GM23338 (cell line): ENCODE results near the gene CYP3A5.

Source experiments
- CREB1 ChIP-seq: fragments of 250-450 bp; sonication (Bioruptor Pico); IDR thresholded peaks from 2 replicates; pipeline ENCODE4 v1.5.0; 2020; ENCODE audit warnings: low read depth, mild to moderate bottlenecking, moderate library complexity
- EZH2 ChIP-seq: fragments of 200-600 bp; sonication (generic); IDR thresholded peaks from one replicate; pipeline ENCODE4 v1.8.0; 2017; ENCODE audit warnings: antibody characterized with exemption, mild to moderate bottlenecking, low read depth; ENCODE audit not compliant: unreplicated experiment
- EZH2phosphoT487 ChIP-seq: fragments of 200-600 bp; sonication (generic); IDR thresholded peaks from one replicate; pipeline ENCODE4 v1.8.1; 2018; ENCODE audit warnings: antibody characterized with exemption; ENCODE audit not compliant: unreplicated experiment
- POLR2AphosphoS5 ChIP-seq: IDR thresholded peaks from 2 replicates; pipeline ENCODE4 v1.6.1; 2016; ENCODE audit warnings: antibody characterized with exemption, low read depth
- ZNF331 ChIP-seq: fragments of 250-450 bp; sonication (Bioruptor Pico); IDR thresholded peaks from 2 replicates; pipeline ENCODE4 v1.5.0; 2020; ENCODE audit warnings: low read depth, mild to moderate bottlenecking, moderate library complexity
- TF ChIP-seq, protein P1 (sequence below), 2 experiments: fragments of 200-600 bp in 1 of 2; sonication (generic) in 1 of 2; conservative IDR thresholded peaks; 2 replicates each; pipeline versions ENCODE4 v1.5.1 to v1.6.1; 2016 to 2017; ENCODE audit warnings: antibody characterized with exemption in 2 of 2, low read depth in 2 of 2, mild to moderate bottlenecking in 2 of 2, moderate library complexity in 1 of 2
- TF ChIP-seq, protein P2 (sequence below): IDR thresholded peaks from one replicate; pipeline ENCODE4 v1.6.1; 2018; ENCODE audit warnings: antibody characterized with exemption; ENCODE audit not compliant: unreplicated experiment
- TF ChIP-seq, protein P3 (sequence below): fragments of 250-450 bp; sonication (Bioruptor Pico); IDR thresholded peaks from 2 replicates; pipeline ENCODE4 v1.5.0; 2020; ENCODE audit warnings: mild to moderate bottlenecking, moderate library complexity

DNA sequence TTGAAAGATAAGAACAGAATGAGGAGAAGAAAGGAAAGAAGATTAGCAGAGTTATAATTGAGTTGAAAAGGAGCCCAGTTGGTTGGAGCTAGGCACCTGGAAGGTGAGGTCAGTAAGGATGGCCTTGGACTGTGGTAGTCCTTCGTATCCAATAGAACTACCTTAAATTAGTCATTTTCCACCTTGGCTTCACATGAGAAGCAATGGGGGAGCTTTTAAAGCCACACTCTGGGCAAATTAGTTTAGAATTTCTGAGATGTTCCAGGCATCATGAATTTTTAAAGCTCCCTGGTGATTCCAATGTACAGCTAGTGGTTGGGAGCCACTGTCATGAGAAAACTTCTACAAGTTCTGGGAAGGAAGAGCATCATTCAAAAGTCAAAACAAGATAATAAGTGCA, 27.3 kb upstream of the CYP3A5 start:
- TF ChIP-seq, protein P1, sequence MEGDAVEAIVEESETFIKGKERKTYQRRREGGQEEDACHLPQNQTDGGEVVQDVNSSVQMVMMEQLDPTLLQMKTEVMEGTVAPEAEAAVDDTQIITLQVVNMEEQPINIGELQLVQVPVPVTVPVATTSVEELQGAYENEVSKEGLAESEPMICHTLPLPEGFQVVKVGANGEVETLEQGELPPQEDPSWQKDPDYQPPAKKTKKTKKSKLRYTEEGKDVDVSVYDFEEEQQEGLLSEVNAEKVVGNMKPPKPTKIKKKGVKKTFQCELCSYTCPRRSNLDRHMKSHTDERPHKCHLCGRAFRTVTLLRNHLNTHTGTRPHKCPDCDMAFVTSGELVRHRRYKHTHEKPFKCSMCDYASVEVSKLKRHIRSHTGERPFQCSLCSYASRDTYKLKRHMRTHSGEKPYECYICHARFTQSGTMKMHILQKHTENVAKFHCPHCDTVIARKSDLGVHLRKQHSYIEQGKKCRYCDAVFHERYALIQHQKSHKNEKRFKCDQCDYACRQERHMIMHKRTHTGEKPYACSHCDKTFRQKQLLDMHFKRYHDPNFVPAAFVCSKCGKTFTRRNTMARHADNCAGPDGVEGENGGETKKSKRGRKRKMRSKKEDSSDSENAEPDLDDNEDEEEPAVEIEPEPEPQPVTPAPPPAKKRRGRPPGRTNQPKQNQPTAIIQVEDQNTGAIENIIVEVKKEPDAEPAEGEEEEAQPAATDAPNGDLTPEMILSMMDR (conservative IDR thresholded peaks at IDR 0.05; ENCODE audit: low read depth in 2 of 2), result no peak
- TF ChIP-seq POLR2AphosphoS5, result no peak
- TF ChIP-seq, protein P2, sequence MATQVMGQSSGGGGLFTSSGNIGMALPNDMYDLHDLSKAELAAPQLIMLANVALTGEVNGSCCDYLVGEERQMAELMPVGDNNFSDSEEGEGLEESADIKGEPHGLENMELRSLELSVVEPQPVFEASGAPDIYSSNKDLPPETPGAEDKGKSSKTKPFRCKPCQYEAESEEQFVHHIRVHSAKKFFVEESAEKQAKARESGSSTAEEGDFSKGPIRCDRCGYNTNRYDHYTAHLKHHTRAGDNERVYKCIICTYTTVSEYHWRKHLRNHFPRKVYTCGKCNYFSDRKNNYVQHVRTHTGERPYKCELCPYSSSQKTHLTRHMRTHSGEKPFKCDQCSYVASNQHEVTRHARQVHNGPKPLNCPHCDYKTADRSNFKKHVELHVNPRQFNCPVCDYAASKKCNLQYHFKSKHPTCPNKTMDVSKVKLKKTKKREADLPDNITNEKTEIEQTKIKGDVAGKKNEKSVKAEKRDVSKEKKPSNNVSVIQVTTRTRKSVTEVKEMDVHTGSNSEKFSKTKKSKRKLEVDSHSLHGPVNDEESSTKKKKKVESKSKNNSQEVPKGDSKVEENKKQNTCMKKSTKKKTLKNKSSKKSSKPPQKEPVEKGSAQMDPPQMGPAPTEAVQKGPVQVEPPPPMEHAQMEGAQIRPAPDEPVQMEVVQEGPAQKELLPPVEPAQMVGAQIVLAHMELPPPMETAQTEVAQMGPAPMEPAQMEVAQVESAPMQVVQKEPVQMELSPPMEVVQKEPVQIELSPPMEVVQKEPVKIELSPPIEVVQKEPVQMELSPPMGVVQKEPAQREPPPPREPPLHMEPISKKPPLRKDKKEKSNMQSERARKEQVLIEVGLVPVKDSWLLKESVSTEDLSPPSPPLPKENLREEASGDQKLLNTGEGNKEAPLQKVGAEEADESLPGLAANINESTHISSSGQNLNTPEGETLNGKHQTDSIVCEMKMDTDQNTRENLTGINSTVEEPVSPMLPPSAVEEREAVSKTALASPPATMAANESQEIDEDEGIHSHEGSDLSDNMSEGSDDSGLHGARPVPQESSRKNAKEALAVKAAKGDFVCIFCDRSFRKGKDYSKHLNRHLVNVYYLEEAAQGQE, result no peak
- no peak for TF ChIP-seq EZH2
- TF ChIP-seq EZH2phosphoT487, result no peak
- no peak for TF ChIP-seq CREB1 (CRISPR knock-in tag)
- no peak for TF ChIP-seq ZNF331 (CRISPR knock-in tag)
- TF ChIP-seq, protein P3, sequence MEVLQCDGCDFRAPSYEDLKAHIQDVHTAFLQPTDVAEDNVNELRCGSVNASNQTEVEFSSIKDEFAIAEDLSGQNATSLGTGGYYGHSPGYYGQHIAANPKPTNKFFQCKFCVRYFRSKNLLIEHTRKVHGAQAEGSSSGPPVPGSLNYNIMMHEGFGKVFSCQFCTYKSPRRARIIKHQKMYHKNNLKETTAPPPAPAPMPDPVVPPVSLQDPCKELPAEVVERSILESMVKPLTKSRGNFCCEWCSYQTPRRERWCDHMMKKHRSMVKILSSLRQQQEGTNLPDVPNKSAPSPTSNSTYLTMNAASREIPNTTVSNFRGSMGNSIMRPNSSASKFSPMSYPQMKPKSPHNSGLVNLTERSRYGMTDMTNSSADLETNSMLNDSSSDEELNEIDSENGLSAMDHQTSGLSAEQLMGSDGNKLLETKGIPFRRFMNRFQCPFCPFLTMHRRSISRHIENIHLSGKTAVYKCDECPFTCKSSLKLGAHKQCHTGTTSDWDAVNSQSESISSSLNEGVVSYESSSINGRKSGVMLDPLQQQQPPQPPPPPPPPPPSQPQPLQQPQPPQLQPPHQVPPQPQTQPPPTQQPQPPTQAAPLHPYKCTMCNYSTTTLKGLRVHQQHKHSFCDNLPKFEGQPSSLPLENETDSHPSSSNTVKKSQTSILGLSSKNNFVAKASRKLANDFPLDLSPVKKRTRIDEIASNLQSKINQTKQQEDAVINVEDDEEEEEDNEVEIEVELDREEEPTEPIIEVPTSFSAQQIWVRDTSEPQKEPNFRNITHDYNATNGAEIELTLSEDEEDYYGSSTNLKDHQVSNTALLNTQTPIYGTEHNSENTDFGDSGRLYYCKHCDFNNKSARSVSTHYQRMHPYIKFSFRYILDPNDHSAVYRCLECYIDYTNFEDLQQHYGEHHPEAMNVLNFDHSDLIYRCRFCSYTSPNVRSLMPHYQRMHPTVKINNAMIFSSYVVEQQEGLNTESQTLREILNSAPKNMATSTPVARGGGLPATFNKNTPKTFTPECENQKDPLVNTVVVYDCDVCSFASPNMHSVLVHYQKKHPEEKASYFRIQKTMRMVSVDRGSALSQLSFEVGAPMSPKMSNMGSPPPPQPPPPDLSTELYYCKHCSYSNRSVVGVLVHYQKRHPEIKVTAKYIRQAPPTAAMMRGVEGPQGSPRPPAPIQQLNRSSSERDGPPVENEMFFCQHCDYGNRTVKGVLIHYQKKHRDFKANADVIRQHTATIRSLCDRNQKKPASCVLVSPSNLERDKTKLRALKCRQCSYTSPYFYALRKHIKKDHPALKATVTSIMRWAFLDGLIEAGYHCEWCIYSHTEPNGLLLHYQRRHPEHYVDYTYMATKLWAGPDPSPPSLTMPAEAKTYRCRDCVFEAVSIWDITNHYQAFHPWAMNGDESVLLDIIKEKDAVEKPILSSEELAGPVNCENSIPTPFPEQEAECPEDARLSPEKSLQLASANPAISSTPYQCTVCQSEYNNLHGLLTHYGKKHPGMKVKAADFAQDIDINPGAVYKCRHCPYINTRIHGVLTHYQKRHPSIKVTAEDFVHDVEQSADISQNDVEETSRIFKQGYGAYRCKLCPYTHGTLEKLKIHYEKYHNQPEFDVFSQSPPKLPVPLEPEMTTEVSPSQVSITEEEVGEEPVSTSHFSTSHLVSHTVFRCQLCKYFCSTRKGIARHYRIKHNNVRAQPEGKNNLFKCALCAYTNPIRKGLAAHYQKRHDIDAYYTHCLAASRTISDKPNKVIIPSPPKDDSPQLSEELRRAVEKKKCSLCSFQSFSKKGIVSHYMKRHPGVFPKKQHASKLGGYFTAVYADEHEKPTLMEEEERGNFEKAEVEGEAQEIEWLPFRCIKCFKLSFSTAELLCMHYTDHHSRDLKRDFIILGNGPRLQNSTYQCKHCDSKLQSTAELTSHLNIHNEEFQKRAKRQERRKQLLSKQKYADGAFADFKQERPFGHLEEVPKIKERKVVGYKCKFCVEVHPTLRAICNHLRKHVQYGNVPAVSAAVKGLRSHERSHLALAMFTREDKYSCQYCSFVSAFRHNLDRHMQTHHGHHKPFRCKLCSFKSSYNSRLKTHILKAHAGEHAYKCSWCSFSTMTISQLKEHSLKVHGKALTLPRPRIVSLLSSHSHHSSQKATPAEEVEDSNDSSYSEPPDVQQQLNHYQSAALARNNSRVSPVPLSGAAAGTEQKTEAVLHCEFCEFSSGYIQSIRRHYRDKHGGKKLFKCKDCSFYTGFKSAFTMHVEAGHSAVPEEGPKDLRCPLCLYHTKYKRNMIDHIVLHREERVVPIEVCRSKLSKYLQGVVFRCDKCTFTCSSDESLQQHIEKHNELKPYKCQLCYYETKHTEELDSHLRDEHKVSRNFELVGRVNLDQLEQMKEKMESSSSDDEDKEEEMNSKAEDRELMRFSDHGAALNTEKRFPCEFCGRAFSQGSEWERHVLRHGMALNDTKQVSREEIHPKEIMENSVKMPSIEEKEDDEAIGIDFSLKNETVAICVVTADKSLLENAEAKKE, result no peak
